ENCODE data around the gene PPP1R12C.

DNA sequence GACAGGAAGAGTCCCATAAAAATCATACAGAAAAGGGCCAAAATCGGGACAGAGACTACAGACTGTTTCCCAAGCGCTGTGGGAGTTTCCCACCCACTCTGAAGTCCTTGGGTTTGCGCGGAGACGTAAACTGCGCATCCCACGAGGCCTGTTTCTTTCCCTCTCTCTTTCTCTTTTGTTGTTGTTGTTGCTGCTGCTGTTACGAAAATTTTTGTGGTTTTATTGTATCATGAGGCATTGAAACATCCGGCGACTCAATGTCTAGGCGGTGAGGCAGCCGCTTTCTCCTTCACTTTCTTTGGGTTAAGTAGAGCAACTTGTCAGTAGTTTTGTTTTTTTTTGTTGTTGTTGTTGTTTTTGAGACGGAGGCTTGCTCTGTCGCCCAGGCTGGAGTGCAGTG, 1.6 kb upstream of the PPP1R12C start:
- TF ChIP-seq EZH2 (IDR thresholded peaks at IDR 0.05; ENCODE audit: borderline replicate concordance, low read length): no peak
- TF ChIP-seq, protein P1, sequence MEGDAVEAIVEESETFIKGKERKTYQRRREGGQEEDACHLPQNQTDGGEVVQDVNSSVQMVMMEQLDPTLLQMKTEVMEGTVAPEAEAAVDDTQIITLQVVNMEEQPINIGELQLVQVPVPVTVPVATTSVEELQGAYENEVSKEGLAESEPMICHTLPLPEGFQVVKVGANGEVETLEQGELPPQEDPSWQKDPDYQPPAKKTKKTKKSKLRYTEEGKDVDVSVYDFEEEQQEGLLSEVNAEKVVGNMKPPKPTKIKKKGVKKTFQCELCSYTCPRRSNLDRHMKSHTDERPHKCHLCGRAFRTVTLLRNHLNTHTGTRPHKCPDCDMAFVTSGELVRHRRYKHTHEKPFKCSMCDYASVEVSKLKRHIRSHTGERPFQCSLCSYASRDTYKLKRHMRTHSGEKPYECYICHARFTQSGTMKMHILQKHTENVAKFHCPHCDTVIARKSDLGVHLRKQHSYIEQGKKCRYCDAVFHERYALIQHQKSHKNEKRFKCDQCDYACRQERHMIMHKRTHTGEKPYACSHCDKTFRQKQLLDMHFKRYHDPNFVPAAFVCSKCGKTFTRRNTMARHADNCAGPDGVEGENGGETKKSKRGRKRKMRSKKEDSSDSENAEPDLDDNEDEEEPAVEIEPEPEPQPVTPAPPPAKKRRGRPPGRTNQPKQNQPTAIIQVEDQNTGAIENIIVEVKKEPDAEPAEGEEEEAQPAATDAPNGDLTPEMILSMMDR (IDR thresholded peaks at IDR 0.05; ENCODE audit: low read length): no peak

Data from OCI-LY1 (cell line).